HCT116 (cell line): ENCODE measurements around the gene KCNQ1OT1. TPM values are rescaled to one million over a fixed set of nuclear protein-coding genes. Genes with fewer than 3 reads are reported as not detected.

ENCODE experiments used
- ATAC-seq: fragments of 200-7000 bp; cut with Tn5 transposase; 2 replicates; pipeline ENCODE4 v1.9.1; 2020; ENCODE audit warnings: mild to moderate bottlenecking, moderate library complexity
- BruUV-seq: library from RNA; stranded (reverse); fragments of 400-500 nt; replicated peaks from 2 replicates; lab custom pipeline; 2021; lab: Mats Ljungman, UMichigan
- CTCF ChIA-PET: fragments of 300-600 bp; sonication (Branson Sonifier 250); formaldehyde crosslinking; loops from one replicate; lab custom pipeline; 2021; ENCODE audit warnings: antibody characterized with exemption; lab: Charles Lee
- POLR2A ChIA-PET: fragments of 300-600, 350-600 bp; sonication (Branson Sonifier 250); formaldehyde crosslinking; loops from one replicate; lab custom pipeline; 2021; ENCODE audit warnings: antibody characterized with exemption; lab: Charles Lee
- RAD21 ChIA-PET, 2 experiments: fragments of 300-600 bp; sonication (Branson Sonifier 250); formaldehyde crosslinking; loops; one replicate each; lab custom pipeline; 2023; ENCODE audit warnings: low total read pairs in 2 of 2; ENCODE audit not compliant: uncharacterized antibody in 2 of 2, unreplicated experiment in 2 of 2, low non-redundant PET in 1 of 2; lab: Charles Lee
- DNase-seq: peaks from one replicate; pipeline ENCODE4 v3.0.0-alpha.2; 2010; ENCODE audit warnings: low read depth, low spot score
- H2AFZ ChIP-seq: fragments of 200-600 bp; shearing (Covaris generic), sonication (generic); 2 replicates; pipeline ENCODE4 v1.6.1; 2017; ENCODE audit warnings: low read depth, mixed run types, mixed read lengths, antibody characterized with exemption, low read length; ENCODE audit not compliant: poor library complexity, severe bottlenecking
- H3K27ac ChIP-seq: 2 replicates; pipeline ENCODE4 v1.5.1; 2012; ENCODE audit warnings: low read depth, low read length
- H3K27me3 ChIP-seq: fragments of 200-600 bp; sonication (generic); 2 replicates; pipeline ENCODE4 v1.6.1; 2016; ENCODE audit warnings: mixed run types, low read length, mixed read lengths; ENCODE audit not compliant: insufficient read depth
- H3K36me3 ChIP-seq, 2 experiments: fragments of 200-500 bp in 1 of 2; fragments of 200-600 bp in 1 of 2; sonication (Bioruptor generic) in 1 of 2; sonication (generic) in 1 of 2; 2 replicates each; pipeline versions ENCODE4 v1.5.1 to v1.6.1; 2014 to 2016; ENCODE audit warnings: low read length in 2 of 2, inconsistent platforms in 1 of 2, mixed read lengths in 1 of 2, mixed run types in 1 of 2; ENCODE audit not compliant: insufficient read depth in 2 of 2, control insufficient read depth in 1 of 2
- H3K4me1 ChIP-seq, 2 experiments: fragments of 200-600 bp in 1 of 2; sonication (generic) in 1 of 2; 2 replicates each; pipeline versions ENCODE4 v1.5.1 to v1.6.1; 2012 to 2017; ENCODE audit warnings: low read length in 2 of 2, inconsistent platforms in 1 of 2, mild to moderate bottlenecking in 1 of 2, mixed read lengths in 1 of 2, mixed run types in 1 of 2, moderate library complexity in 1 of 2; ENCODE audit not compliant: insufficient read depth in 2 of 2, control insufficient read depth in 1 of 2
- H3K4me2 ChIP-seq: fragments of 200-600 bp; sonication (generic); 2 replicates; pipeline ENCODE4 v1.6.1; 2017; ENCODE audit warnings: mixed run types, low read length, mixed read lengths
- H3K4me3 ChIP-seq, 2 experiments: fragments of 200-600 bp in 1 of 2; sonication (generic) in 1 of 2; replicated peaks in 1 of 2; 2 replicates each; pipeline ENCODE4 v1.5.1; 2011 to 2016; ENCODE audit warnings: low read length in 2 of 2, control low read depth in 1 of 2, low read depth in 1 of 2, mild to moderate bottlenecking in 1 of 2, mixed read lengths in 1 of 2, mixed run types in 1 of 2
- H3K79me2 ChIP-seq: fragments of 200-600 bp; sonication (generic); 2 replicates; pipeline ENCODE4 v1.6.1; 2017; ENCODE audit warnings: mild to moderate bottlenecking, mixed run types, low read length, moderate library complexity, mixed read lengths; ENCODE audit not compliant: insufficient read depth
- H3K9ac ChIP-seq: fragments of 200-600 bp; sonication (generic); 2 replicates; pipeline ENCODE4 v1.6.1; 2016; ENCODE audit warnings: low read length, mixed read lengths
- H3K9me2 ChIP-seq: fragments of 200-600 bp; sonication (generic), shearing (Covaris generic); 2 replicates; pipeline ENCODE4 v1.6.1; 2017; ENCODE audit warnings: mixed run types, mild to moderate bottlenecking, moderate library complexity; ENCODE audit not compliant: insufficient read depth
- H3K9me3 ChIP-seq, 2 experiments: fragments of 200-500 bp in 1 of 2; fragments of 200-600 bp in 1 of 2; sonication (Bioruptor generic) in 1 of 2; sonication (generic) in 1 of 2; 2 replicates each; pipeline ENCODE4 v1.6.1; 2014 to 2017; ENCODE audit warnings: low read length in 2 of 2, mixed read lengths in 2 of 2, inconsistent platforms in 1 of 2, low read depth in 1 of 2, mild to moderate bottlenecking in 1 of 2, mixed run types in 1 of 2, moderate library complexity in 1 of 2; ENCODE audit not compliant: control insufficient read depth in 1 of 2, insufficient read depth in 1 of 2
- H4K20me1 ChIP-seq: fragments of 200-600 bp; sonication (generic), shearing (Covaris generic); 2 replicates; pipeline ENCODE4 v1.6.1; 2017; ENCODE audit warnings: mixed run types, mild to moderate bottlenecking, moderate library complexity; ENCODE audit not compliant: insufficient read depth
- ELF1 ChIP-seq: IDR thresholded peaks from 2 replicates; pipeline ENCODE4 v1.6.1; 2012; ENCODE audit warnings: low read depth, borderline replicate concordance
- EZH2phosphoT487 ChIP-seq: fragments of 200-600 bp; IDR thresholded peaks from 2 replicates; pipeline ENCODE4 v1.6.1; 2018; ENCODE audit warnings: antibody characterized with exemption, borderline replicate concordance
- POLR2A ChIP-seq: IDR thresholded peaks from 2 replicates; pipeline ENCODE4 v1.7.0; 2011; ENCODE audit warnings: borderline replicate concordance; ENCODE audit not compliant: insufficient read depth, insufficient read length; ENCODE audit errors: extremely low read depth
- RAD21 ChIP-seq: IDR thresholded peaks from 2 replicates; pipeline ENCODE4 v1.6.1; 2012; ENCODE audit warnings: low read depth, mild to moderate bottlenecking
- SIN3A ChIP-seq: IDR thresholded peaks from 2 replicates; pipeline ENCODE4 v1.6.1; 2012; ENCODE audit warnings: low read depth
- TCF7L2 ChIP-seq: IDR thresholded peaks from 2 replicates; pipeline ENCODE4 v1.7.0; 2011; ENCODE audit warnings: borderline replicate concordance, inconsistent platforms; ENCODE audit not compliant: insufficient read depth, insufficient read length; ENCODE audit errors: extremely low read depth
- YY1 ChIP-seq: IDR thresholded peaks from 2 replicates; pipeline ENCODE4 v1.6.1; 2011; ENCODE audit warnings: low read length, low read depth, moderate library complexity, mild to moderate bottlenecking; ENCODE audit not compliant: insufficient replicate concordance; ENCODE audit errors: extremely low read depth
- intact Hi-C: fragments of 100-400 bp; cut with micrococcal nuclease; formaldehyde crosslinking; loops from 2 replicates; pipeline ENCODE4 v1.10.0; 2022
- total RNA-seq: library from RNA; stranded (reverse); gene quantifications from one replicate; pipeline ENCODE4 v1.2.1, GENCODE V29; 2021; ENCODE audit not compliant: unreplicated experiment
- TF ChIP-seq, protein P1 (sequence below), 3 experiments: fragments of 200-600 bp in 1 of 3; sonication (generic) in 1 of 3; IDR thresholded peaks in 2 of 3; conservative IDR thresholded peaks in 1 of 3; 2 replicates each; pipeline ENCODE4 v1.5.1; 2012 to 2017; ENCODE audit warnings: low read depth in 2 of 3, low read length in 2 of 3, antibody characterized with exemption in 1 of 3, borderline replicate concordance in 1 of 3, control low read depth in 1 of 3, mild to moderate bottlenecking in 1 of 3, mixed read lengths in 1 of 3, mixed run types in 1 of 3, moderate library complexity in 1 of 3; ENCODE audit not compliant: insufficient read depth in 1 of 3

KCNQ1OT1 gene
- total RNA-seq, 1 experiment from 2014 or later, result 1.1 TPM

GRCh38 chr11:2690596-2691354 lies 9.0 kb downstream of the KCNQ1OT1 start:
- peaks cover 62% of the 10 kb centered on the region for H3K79me2 ChIP-seq
- no peak overlapping the region for H3K27ac ChIP-seq
- ChIA-PET RAD21 (no interaction called here), POLR2A (no interaction called here), CTCF (no interaction called here)
- intact Hi-C loops, result no loop called here
- H3K9ac ChIP-seq, result no peak overlapping the region
- ATAC-seq, result no peak
- no peak overlapping the region for H3K4me3 ChIP-seq
- H3K9me2 ChIP-seq, result no peaks in the 10 kb centered on the region
- H4K20me1 ChIP-seq, result no peaks in the 10 kb centered on the region
- no peaks in the 10 kb centered on the region; a peak in 1 of 4 replicates for H3K36me3 ChIP-seq
- BruUV-seq, result no TSS peak
- H3K4me2 ChIP-seq, result no peak overlapping the region
- no peaks in the 10 kb centered on the region for H3K9me3 ChIP-seq
- H3K4me1 ChIP-seq, result no peaks in the 10 kb centered on the region
- no peak overlapping the region for H2AFZ ChIP-seq
- TF ChIP-seq, protein P1, sequence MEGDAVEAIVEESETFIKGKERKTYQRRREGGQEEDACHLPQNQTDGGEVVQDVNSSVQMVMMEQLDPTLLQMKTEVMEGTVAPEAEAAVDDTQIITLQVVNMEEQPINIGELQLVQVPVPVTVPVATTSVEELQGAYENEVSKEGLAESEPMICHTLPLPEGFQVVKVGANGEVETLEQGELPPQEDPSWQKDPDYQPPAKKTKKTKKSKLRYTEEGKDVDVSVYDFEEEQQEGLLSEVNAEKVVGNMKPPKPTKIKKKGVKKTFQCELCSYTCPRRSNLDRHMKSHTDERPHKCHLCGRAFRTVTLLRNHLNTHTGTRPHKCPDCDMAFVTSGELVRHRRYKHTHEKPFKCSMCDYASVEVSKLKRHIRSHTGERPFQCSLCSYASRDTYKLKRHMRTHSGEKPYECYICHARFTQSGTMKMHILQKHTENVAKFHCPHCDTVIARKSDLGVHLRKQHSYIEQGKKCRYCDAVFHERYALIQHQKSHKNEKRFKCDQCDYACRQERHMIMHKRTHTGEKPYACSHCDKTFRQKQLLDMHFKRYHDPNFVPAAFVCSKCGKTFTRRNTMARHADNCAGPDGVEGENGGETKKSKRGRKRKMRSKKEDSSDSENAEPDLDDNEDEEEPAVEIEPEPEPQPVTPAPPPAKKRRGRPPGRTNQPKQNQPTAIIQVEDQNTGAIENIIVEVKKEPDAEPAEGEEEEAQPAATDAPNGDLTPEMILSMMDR (IDR thresholded peaks at IDR 0.05 in 2 of 3, conservative IDR thresholded peaks at IDR 0.05 in 1 of 3; ENCODE audit: borderline replicate concordance in 1 of 3, insufficient read depth in 1 of 3, low read depth in 2 of 3, low read length in 2 of 3), result no peak
- TF ChIP-seq RAD21 (no peak), SIN3A (no peak), POLR2A (no peak), TCF7L2 (no peak), YY1 (no peak), ELF1 (no peak), EZH2phosphoT487 (no peak)
- H3K27me3 ChIP-seq, result no peaks in the 10 kb centered on the region
- no peak for DNase-seq
